ENCODE measurements around the gene EHMT1. TPM values are rescaled to one million over a fixed set of nuclear protein-coding genes. Genes with fewer than 3 reads are reported as not detected.

Gene EHMT1
- total RNA-seq, 1 experiment from 2014 or later, result 35.9 TPM

- DNase-seq, result no peak
- H3K27me3 ChIP-seq (ENCODE audit: low read length), result no peaks in the 10 kb centered on the region
- peaks cover 10% of the 10 kb centered on the region for H4K20me1 ChIP-seq (ENCODE audit: insufficient read depth, low read depth, low read length)
- H3K9ac ChIP-seq (ENCODE audit: low read length), result no peak overlapping the region
- H3K36me3 ChIP-seq (ENCODE audit: insufficient read depth, low read length), result peaks cover 19% of the 10 kb centered on the region
- H2AFZ ChIP-seq (ENCODE audit: low read length), result no peak overlapping the region
- H3K79me2 ChIP-seq (ENCODE audit: low read length), result peaks cover 46% of the 10 kb centered on the region
- peak overlapping the region; percentile 94 for H3K4me2 ChIP-seq (ENCODE audit: low read depth, low read length, poor library complexity, severe bottlenecking)
- no peak overlapping the region for H3K27ac ChIP-seq (ENCODE audit: low read length)
- H3K4me3 ChIP-seq (ENCODE audit: low read length), result peak overlapping the region; percentile 100; the same call in 1 of the 2 replicates
- no peaks in the 10 kb centered on the region for H3K9me2 ChIP-seq (replicated peaks; ENCODE audit: insufficient read depth, low read length)
- H3K9me3 ChIP-seq (ENCODE audit: low read length), result no peaks in the 10 kb centered on the region
- peaks cover 23% of the 10 kb centered on the region for H3K4me1 ChIP-seq (ENCODE audit: low read length)
Observed at GRCh38 chr9:137579259-137579604, 39.6 kb upstream of the EHMT1 start.

DNA sequence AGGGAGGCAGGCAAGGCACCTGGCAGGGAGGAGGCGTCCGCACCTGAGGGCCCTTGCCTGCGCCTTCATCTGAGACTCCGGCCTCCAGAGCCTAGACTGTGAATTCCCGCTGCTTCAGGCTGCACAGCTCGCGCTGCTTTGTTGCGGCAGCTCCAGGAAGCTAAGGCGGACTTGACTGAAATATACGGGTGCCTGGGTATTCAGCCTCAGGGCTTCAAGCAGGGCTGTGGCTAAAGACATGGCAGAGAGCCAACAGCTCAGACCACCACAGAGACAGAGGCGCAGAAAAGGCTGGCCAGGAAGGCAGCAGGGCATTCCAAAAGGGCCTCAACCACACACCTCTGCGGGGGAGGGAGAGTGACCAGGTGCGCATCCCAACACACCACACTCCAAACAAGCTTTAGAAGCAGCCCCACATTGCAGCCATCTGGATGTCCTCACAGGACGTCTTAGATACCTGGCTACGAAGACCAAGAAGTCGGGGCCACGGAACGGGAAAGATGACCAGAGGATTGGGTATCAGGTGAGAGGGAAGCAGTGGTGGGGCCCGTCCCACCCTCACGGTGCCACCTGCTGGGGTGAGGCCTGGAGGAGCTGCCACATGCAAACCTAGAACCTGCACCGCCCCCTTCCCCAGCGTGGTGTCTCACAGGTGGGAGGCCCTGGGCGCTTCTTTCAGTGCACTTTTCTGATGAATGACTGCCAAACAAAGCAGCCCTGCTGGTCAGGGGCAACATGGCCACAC, 38.4 kb upstream of the EHMT1 start:
- Histone ChIP-seq H3K79me2 (ENCODE audit: low read length) (peaks cover 36% of the 10 kb centered on the region), H3K27ac (ENCODE audit: low read length) (no peak overlapping the region), H3K9me2 (replicated peaks; ENCODE audit: insufficient read depth, low read length) (no peaks in the 10 kb centered on the region), H2AFZ (ENCODE audit: low read length) (no peak overlapping the region), H3K9ac (ENCODE audit: low read length) (no peak overlapping the region), H3K27me3 (ENCODE audit: low read length) (no peaks in the 10 kb centered on the region), H4K20me1 (ENCODE audit: insufficient read depth, low read depth, low read length) (peaks cover 18% of the 10 kb centered on the region), H3K9me3 (ENCODE audit: low read length) (no peaks in the 10 kb centered on the region), H3K36me3 (ENCODE audit: insufficient read depth, low read length) (peaks cover 16% of the 10 kb centered on the region), H3K4me2 (ENCODE audit: low read depth, low read length, poor library complexity, severe bottlenecking) (no peak overlapping the region), H3K4me3 (ENCODE audit: low read length) (no peak overlapping the region), H3K4me1 (ENCODE audit: low read length) (peaks cover 23% of the 10 kb centered on the region)
- DNase-seq, result peak; percentile 54

DNA sequence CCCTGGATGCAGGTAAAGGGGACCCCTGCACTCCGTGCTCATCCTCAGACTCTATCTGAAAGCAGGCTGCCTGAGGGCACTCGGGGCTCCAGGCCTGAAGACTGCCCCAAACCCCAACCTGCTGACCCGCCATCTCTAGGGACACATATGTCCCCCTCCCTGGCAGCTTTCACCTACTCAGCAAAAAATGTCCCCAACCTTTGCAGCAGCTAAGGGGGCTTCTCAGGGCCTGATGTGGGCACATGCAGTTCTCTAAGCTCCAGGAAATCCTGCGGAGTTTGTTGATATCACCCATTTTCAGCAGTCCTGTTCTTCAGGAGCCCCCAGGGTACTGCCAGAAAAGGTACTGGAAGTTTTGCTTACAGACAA, 37.9 kb upstream of the EHMT1 start:
- no peak overlapping the region for H3K9ac ChIP-seq (ENCODE audit: low read length)
- H3K27me3 ChIP-seq (ENCODE audit: low read length), result no peaks in the 10 kb centered on the region

DNA sequence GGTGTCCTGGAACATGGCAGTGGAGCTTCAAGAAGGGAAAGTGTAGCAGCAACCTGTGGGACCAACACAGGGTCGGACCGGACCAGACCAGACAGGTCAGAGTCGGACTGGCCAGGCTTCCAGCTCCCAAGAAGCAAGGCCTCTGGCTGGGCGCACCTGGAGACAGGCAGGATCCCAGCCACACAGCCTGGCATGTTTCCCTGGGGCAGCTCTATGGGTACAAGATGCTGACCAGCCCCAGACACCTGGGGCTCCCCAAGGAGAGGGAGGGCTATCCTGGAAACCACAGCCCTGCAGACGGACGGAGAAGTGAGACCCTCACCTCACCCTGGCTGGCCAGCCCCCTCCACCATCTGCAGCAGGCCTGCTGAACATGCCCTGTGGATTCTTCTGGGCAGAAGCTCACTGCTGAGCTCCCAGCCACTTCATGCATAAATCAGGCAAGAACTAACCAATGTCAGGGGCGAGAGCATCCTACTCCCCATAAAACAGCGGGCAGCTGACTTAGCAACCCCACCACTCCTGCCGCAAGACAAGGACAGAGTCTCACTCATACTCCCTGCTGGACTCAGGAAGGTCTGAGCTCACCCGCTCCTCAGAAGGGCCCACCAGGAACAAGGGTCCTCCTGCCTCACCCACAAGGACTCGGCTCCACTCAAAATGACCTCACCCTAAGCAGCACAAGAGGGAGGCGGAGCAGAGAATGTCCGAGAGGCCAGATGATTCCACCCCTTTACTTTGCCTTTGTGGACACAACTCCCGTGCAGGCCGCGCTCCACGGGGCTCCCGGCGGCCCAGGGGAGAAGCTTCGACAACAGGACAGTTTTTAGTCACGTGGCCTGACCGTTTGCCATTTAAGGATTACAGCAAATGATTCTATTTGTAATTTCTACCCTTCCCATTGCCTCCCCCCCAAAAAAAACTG, 37.2 kb upstream of the EHMT1 start:
- Histone ChIP-seq H2AFZ (ENCODE audit: low read length) (no peak overlapping the region), H3K9me2 (replicated peaks; ENCODE audit: insufficient read depth, low read length) (no peaks in the 10 kb centered on the region), H3K9ac (ENCODE audit: low read length) (no peak overlapping the region), H3K4me2 (ENCODE audit: low read depth, low read length, poor library complexity, severe bottlenecking) (no peak overlapping the region), H3K4me3 (ENCODE audit: low read length) (no peak overlapping the region), H3K27me3 (ENCODE audit: low read length) (no peaks in the 10 kb centered on the region), H3K27ac (ENCODE audit: low read length) (no peak overlapping the region), H3K36me3 (ENCODE audit: insufficient read depth, low read length) (peaks cover 6% of the 10 kb centered on the region), H3K4me1 (ENCODE audit: low read length) (peaks cover 15% of the 10 kb centered on the region), H3K9me3 (ENCODE audit: low read length) (no peaks in the 10 kb centered on the region), H4K20me1 (ENCODE audit: insufficient read depth, low read depth, low read length) (peaks cover 18% of the 10 kb centered on the region; the same call in 1 of the 2 replicates), H3K79me2 (ENCODE audit: low read length) (peaks cover 25% of the 10 kb centered on the region)
- no peak for DNase-seq

More for the DNA sequence above, 37.9 kb upstream of the EHMT1 start:
- H3K4me3 ChIP-seq (ENCODE audit: low read length), result no peak overlapping the region
- H3K9me3 ChIP-seq (ENCODE audit: low read length), result no peaks in the 10 kb centered on the region
- no peak overlapping the region for H3K4me2 ChIP-seq (ENCODE audit: low read depth, low read length, poor library complexity, severe bottlenecking)
- H3K36me3 ChIP-seq (ENCODE audit: insufficient read depth, low read length), result peaks cover 12% of the 10 kb centered on the region
- peaks cover 30% of the 10 kb centered on the region for H3K79me2 ChIP-seq (ENCODE audit: low read length)
- H3K27ac ChIP-seq (ENCODE audit: low read length), result no peak overlapping the region
- DNase-seq, result no peak
- peaks cover 21% of the 10 kb centered on the region for H3K4me1 ChIP-seq (ENCODE audit: low read length)
- peaks cover 18% of the 10 kb centered on the region for H4K20me1 ChIP-seq (ENCODE audit: insufficient read depth, low read depth, low read length)
- H3K9me2 ChIP-seq (replicated peaks; ENCODE audit: insufficient read depth, low read length), result no peaks in the 10 kb centered on the region
- H2AFZ ChIP-seq (ENCODE audit: low read length), result no peak overlapping the region

- Histone ChIP-seq H2AFZ (ENCODE audit: low read length) (no peak overlapping the region), H4K20me1 (ENCODE audit: insufficient read depth, low read depth, low read length) (peaks cover 17% of the 10 kb centered on the region; the same call in 1 of the 2 replicates), H3K36me3 (ENCODE audit: insufficient read depth, low read length) (peaks cover 8% of the 10 kb centered on the region), H3K79me2 (ENCODE audit: low read length) (peaks cover 23% of the 10 kb centered on the region), H3K9me2 (replicated peaks; ENCODE audit: insufficient read depth, low read length) (no peaks in the 10 kb centered on the region), H3K27ac (ENCODE audit: low read length) (no peak overlapping the region), H3K4me2 (ENCODE audit: low read depth, low read length, poor library complexity, severe bottlenecking) (no peak overlapping the region), H3K9ac (ENCODE audit: low read length) (no peak overlapping the region), H3K4me1 (ENCODE audit: low read length) (peaks cover 7% of the 10 kb centered on the region), H3K27me3 (ENCODE audit: low read length) (no peaks in the 10 kb centered on the region), H3K9me3 (ENCODE audit: low read length) (no peaks in the 10 kb centered on the region), H3K4me3 (ENCODE audit: low read length) (no peak overlapping the region)
- DNase-seq, result peak; percentile 72
Observed at GRCh38 chr9:137582286-137582860, 36.4 kb upstream of the EHMT1 start.

DNA sequence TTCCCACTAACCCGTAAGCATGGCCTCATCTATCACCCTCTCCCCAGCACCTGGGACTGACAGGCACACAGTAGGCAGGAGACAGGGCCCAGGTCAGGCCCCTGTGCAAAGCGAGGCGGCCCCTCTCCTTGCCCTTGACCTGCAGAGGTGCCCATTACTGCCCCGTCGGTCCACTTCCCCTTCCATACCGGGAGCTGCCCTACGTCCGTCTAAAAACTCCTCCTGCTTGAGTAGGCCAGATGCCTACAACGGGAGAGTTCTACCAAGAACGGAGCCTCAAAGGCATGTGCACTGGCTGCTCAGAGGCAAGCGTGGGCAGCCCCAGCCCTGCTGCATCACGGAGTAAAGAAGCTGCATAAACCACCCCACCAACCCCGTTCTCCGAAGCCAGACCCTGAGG, 35.5 kb upstream of the EHMT1 start:
- peaks cover 12% of the 10 kb centered on the region; the same call in 1 of the 2 replicates for H4K20me1 ChIP-seq (ENCODE audit: insufficient read depth, low read depth, low read length)
- H3K4me1 ChIP-seq (ENCODE audit: low read length), result 0 out of 2 replicates have a peak, but pooled peaks cover 2% of the 10 kb centered on the region

DNA sequence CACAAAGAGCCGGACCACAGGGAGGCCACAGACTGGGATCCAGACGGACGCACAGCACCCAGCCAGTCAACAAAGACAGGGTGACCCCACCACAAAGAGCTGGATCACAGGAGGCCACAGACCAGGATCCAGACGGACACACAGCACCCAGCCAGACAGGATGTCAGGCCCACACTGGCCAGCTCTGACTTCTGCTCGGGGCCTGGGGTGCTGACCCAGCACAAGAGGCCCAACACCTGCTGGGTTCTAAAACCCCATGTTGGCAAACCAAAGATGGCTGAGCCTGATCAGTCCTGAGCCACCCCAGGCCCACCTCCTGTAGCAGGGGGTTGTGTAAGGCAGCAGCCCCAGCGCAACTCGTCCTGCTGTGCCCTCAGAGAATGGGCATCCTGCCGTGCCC, 34.8 kb upstream of the EHMT1 start:
- Histone ChIP-seq H3K9me2 (replicated peaks; ENCODE audit: insufficient read depth, low read length) (no peaks in the 10 kb centered on the region), H3K36me3 (ENCODE audit: insufficient read depth, low read length) (peaks cover 24% of the 10 kb centered on the region), H3K4me3 (ENCODE audit: low read length) (no peak overlapping the region), H3K27ac (ENCODE audit: low read length) (no peak overlapping the region), H3K4me1 (ENCODE audit: low read length) (peaks cover 7% of the 10 kb centered on the region), H3K4me2 (ENCODE audit: low read depth, low read length, poor library complexity, severe bottlenecking) (no peak overlapping the region), H3K79me2 (ENCODE audit: low read length) (peaks cover 25% of the 10 kb centered on the region), H4K20me1 (ENCODE audit: insufficient read depth, low read depth, low read length) (peaks cover 18% of the 10 kb centered on the region), H2AFZ (ENCODE audit: low read length) (no peak overlapping the region), H3K9ac (ENCODE audit: low read length) (no peak overlapping the region), H3K27me3 (ENCODE audit: low read length) (no peaks in the 10 kb centered on the region), H3K9me3 (ENCODE audit: low read length) (no peaks in the 10 kb centered on the region)
- DNase-seq, result no peak

More for the DNA sequence above, 35.5 kb upstream of the EHMT1 start:
- Histone ChIP-seq H2AFZ (ENCODE audit: low read length) (no peak overlapping the region), H3K79me2 (ENCODE audit: low read length) (peaks cover 23% of the 10 kb centered on the region), H3K9ac (ENCODE audit: low read length) (no peak overlapping the region), H3K27ac (ENCODE audit: low read length) (no peak overlapping the region), H3K27me3 (ENCODE audit: low read length) (no peaks in the 10 kb centered on the region), H3K36me3 (ENCODE audit: insufficient read depth, low read length) (peaks cover 18% of the 10 kb centered on the region), H3K4me3 (ENCODE audit: low read length) (no peak overlapping the region), H3K9me3 (ENCODE audit: low read length) (no peaks in the 10 kb centered on the region), H3K9me2 (replicated peaks; ENCODE audit: insufficient read depth, low read length) (no peaks in the 10 kb centered on the region), H3K4me2 (ENCODE audit: low read depth, low read length, poor library complexity, severe bottlenecking) (no peak overlapping the region)
- no peak for DNase-seq

DNA sequence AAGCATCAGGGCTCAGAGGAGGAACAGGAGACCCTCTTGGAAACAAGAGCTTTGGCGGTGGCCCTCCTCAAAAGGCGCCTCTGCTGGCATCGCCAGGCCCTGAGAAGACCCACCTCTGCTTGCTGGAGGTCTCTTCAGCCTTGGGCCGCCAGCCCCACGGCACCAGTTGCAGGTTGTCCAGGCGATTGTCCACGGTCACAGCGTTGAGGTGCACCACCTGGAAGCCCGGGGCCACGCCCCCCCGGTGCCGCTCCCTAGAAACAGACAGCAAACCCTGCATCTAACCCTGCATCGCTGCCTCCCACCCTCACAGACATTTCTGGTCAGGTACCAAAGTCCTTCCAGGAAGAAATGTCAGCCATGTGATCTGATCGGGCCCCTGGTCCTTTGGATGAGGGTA, 32.0 kb upstream of the EHMT1 start:
- H3K27me3 ChIP-seq (ENCODE audit: low read length), result no peaks in the 10 kb centered on the region
- H3K4me3 ChIP-seq (ENCODE audit: low read length), result no peak overlapping the region
- H3K9me2 ChIP-seq (replicated peaks; ENCODE audit: insufficient read depth, low read length), result no peaks in the 10 kb centered on the region
- peaks cover 22% of the 10 kb centered on the region for H4K20me1 ChIP-seq (ENCODE audit: insufficient read depth, low read depth, low read length)
- no peak overlapping the region for H3K4me2 ChIP-seq (ENCODE audit: low read depth, low read length, poor library complexity, severe bottlenecking)
- H3K27ac ChIP-seq (ENCODE audit: low read length), result no peak overlapping the region
- H2AFZ ChIP-seq (ENCODE audit: low read length), result no peak overlapping the region
- peaks cover 16% of the 10 kb centered on the region for H3K4me1 ChIP-seq (ENCODE audit: low read length)
- no peaks in the 10 kb centered on the region for H3K9me3 ChIP-seq (ENCODE audit: low read length)
- peaks cover 34% of the 10 kb centered on the region for H3K79me2 ChIP-seq (ENCODE audit: low read length)
- DNase-seq, result no peak
- H3K9ac ChIP-seq (ENCODE audit: low read length), result no peak overlapping the region
- peaks cover 24% of the 10 kb centered on the region; the same call in 1 of the 2 replicates for H3K36me3 ChIP-seq (ENCODE audit: insufficient read depth, low read length)

Measured in Karpas-422 (cell line).